HG03196 (cell line): Measurements from ENCODE around the gene WDR44.
A peak's percentile ranks its signal among the peaks of the same experiment; 100 is the strongest.
"Not testable (repeated sequence)": the region's sequence is repeated elsewhere in the genome, so short reads cannot be mapped to it uniquely, and the experiment has no call there.

Experiments used
- ATAC-seq: cut with Tn5 transposase; IDR thresholded peaks from one replicate; pipeline ENCODE4 v1.9.1; 2021; ENCODE audit not compliant: unreplicated experiment

WDR44 gene

GRCh38 chrX:118480172-118480571, 134.3 kb downstream of the WDR44 start:
- ATAC-seq, result no peak

- not testable (repeated sequence) for ATAC-seq
These were observed 136.5 kb downstream of the WDR44 start for GRCh38 chrX:118482384-118482783.

GRCh38 chrX:118484216-118484903, 138.5 kb downstream of the WDR44 start:
- ATAC-seq, result no peak

GRCh38 chrX:118486693-118487092, 140.8 kb downstream of the WDR44 start:
- ATAC-seq, result not testable (repeated sequence)

- ATAC-seq, result no peak
These were observed 147.1 kb downstream of the WDR44 start for GRCh38 chrX:118493016-118493415.

GRCh38 chrX:118493653-118494297, 147.9 kb downstream of the WDR44 start:
- ATAC-seq, result no peak

- ATAC-seq, result peak; percentile 74
These were observed 149.4 kb downstream of the WDR44 start, which contains the start of gene DOCK11 for GRCh38 chrX:118495061-118495921. Gene DOCK11, plus strand, starts transcription at chrX:118495815. Its CDS starts 157 bp downstream, at chrX:118495972.

- ATAC-seq, result peak; percentile 62
These were observed 150.3 kb downstream of the WDR44 start for GRCh38 chrX:118495958-118496762.

- ATAC-seq, result peak; percentile 15
These were observed 150.8 kb downstream of the WDR44 start for GRCh38 chrX:118496763-118497079.

GRCh38 chrX:118497180-118497818, 151.4 kb downstream of the WDR44 start:
- no peak for ATAC-seq

GRCh38 chrX:118498351-118498750, 152.4 kb downstream of the WDR44 start:
- no peak for ATAC-seq

GRCh38 chrX:118498755-118499154, 152.8 kb downstream of the WDR44 start:
- ATAC-seq, result no peak

- no peak for ATAC-seq
These were observed 153.4 kb downstream of the WDR44 start for GRCh38 chrX:118499295-118499694.
